Panc1 (cell line): ENCODE measurements around the gene FGF11.

Experiments
- POLR2AphosphoS5 ChIP-seq: IDR thresholded peaks from 2 replicates; pipeline ENCODE4 v1.6.1; 2012; ENCODE audit warnings: mild to moderate bottlenecking, low read depth, low read length, moderate library complexity
- TF ChIP-seq, protein P1 (sequence below): fragments of 450-650 bp; IDR thresholded peaks from 2 replicates; pipeline ENCODE4 v1.5.1; 2017; ENCODE audit warnings: mild to moderate bottlenecking

DNA sequence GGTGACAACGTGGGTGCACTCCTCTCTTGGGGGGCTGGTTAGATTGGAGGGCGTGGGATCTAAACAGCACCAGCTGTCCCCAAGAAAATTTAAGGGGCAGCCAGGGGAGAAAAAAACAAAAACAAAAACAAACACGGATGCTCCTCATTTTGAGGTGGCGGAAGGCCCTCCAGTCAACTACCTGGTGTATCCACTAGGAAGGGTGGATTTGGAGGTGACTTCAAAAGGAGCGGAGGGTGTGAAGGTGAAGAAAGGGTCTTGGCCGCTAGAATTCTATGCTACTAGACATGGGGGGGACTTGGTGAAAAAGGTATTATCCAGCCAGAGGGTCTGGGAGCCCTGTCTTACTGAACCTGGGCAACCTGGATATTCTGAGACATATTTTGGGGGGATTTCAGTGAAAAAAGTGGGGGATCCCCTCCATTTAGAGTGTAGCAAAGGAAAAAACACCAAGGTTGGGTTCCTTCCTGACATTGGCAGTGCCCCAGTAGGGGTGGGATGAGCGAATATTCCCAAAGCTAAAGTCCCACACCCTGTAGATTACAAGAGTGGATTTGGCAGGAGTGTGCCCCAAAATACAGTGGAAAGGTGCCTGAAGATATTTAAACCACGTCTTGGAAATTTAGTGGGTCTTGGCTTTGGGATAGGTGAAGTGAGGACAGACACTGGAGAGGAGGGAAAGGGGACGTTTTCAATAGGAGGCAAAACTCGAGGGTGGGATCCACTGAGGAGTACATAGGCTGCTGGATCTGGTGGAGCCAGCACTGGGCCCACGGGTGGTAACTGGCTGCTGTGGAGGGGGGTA lies 454 bp upstream of the FGF11 start:
- TF ChIP-seq, protein P1, sequence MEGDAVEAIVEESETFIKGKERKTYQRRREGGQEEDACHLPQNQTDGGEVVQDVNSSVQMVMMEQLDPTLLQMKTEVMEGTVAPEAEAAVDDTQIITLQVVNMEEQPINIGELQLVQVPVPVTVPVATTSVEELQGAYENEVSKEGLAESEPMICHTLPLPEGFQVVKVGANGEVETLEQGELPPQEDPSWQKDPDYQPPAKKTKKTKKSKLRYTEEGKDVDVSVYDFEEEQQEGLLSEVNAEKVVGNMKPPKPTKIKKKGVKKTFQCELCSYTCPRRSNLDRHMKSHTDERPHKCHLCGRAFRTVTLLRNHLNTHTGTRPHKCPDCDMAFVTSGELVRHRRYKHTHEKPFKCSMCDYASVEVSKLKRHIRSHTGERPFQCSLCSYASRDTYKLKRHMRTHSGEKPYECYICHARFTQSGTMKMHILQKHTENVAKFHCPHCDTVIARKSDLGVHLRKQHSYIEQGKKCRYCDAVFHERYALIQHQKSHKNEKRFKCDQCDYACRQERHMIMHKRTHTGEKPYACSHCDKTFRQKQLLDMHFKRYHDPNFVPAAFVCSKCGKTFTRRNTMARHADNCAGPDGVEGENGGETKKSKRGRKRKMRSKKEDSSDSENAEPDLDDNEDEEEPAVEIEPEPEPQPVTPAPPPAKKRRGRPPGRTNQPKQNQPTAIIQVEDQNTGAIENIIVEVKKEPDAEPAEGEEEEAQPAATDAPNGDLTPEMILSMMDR: no peak
- TF ChIP-seq POLR2AphosphoS5: no peak
